ENCODE data around the gene LRRC75A.

The LRRC75A gene

GRCh38 chr17:16496820-16497489 is 5.0 kb upstream of the LRRC75A start:
- no peaks in the 10 kb centered on the region for H3K9me3 ChIP-seq
- intact Hi-C loops (cut with DNase I; ENCODE audit: low total_unique reads), result no loop called here
- no peak overlapping the region for H3K4me3 ChIP-seq
- H3K4me1 ChIP-seq, result peaks cover 0 to 3% (median 1%) of the 10 kb centered on the region in 4 donors
- H3K27me3 ChIP-seq, result no peaks in the 10 kb centered on the region
- no peaks in the 10 kb centered on the region for H3K36me3 ChIP-seq
- TF ChIP-seq CTCF (IDR thresholded peaks at IDR 0.05), result no peak
- H3K27ac ChIP-seq, result no peak overlapping the region
- DNase-seq, result no peak

GRCh38 chr17:16495980-16496819 is 4.2 kb upstream of the LRRC75A start:
- H3K4me1 ChIP-seq, result peaks cover 0 to 8% (median 6%) of the 10 kb centered on the region in 4 donors
- H3K36me3 ChIP-seq, result no peaks in the 10 kb centered on the region
- DNase-seq, result no peak
- TF ChIP-seq CTCF (IDR thresholded peaks at IDR 0.05), result no peak
- H3K27me3 ChIP-seq, result no peaks in the 10 kb centered on the region
- no peaks in the 10 kb centered on the region for H3K9me3 ChIP-seq
- H3K4me3 ChIP-seq, result no peak overlapping the region
- H3K27ac ChIP-seq, result no peak overlapping the region
- intact Hi-C loops (cut with DNase I; ENCODE audit: low total_unique reads), result no loop called here

- DNase-seq, result no peak
- peaks cover 0 to 14% (median 9%) of the 10 kb centered on the region in 4 donors for H3K4me1 ChIP-seq
- intact Hi-C loops (cut with DNase I; ENCODE audit: low total_unique reads), result no loop called here
- H3K4me3 ChIP-seq, result no peak overlapping the region
- H3K27ac ChIP-seq, result no peak overlapping the region
- no peaks in the 10 kb centered on the region for H3K27me3 ChIP-seq
- TF ChIP-seq CTCF (IDR thresholded peaks at IDR 0.05), result no peak
- H3K9me3 ChIP-seq, result no peaks in the 10 kb centered on the region
- no peaks in the 10 kb centered on the region for H3K36me3 ChIP-seq
Observed at GRCh38 chr17:16495561-16495960, 3.6 kb upstream of the LRRC75A start.

GRCh38 chr17:16494059-16494458 is 2.1 kb upstream of the LRRC75A start:
- no peak for DNase-seq
- no peak for TF ChIP-seq CTCF (IDR thresholded peaks at IDR 0.05)
- Histone ChIP-seq H3K4me1 (peaks cover 0 to 14% (median 9%) of the 10 kb centered on the region in 4 donors), H3K27me3 (no peaks in the 10 kb centered on the region), H3K9me3 (no peaks in the 10 kb centered on the region), H3K36me3 (no peaks in the 10 kb centered on the region), H3K27ac (no peak overlapping the region), H3K4me3 (no peak overlapping the region)
- intact Hi-C loops (cut with DNase I; ENCODE audit: low total_unique reads), result no loop called here

- no peak for TF ChIP-seq CTCF (IDR thresholded peaks at IDR 0.05)
- H3K4me3 ChIP-seq, result no peak overlapping the region
- no peak overlapping the region for H3K27ac ChIP-seq
- H3K4me1 ChIP-seq, result peaks cover 0 to 14% (median 9%) of the 10 kb centered on the region in 4 donors
- intact Hi-C loops (cut with DNase I; ENCODE audit: low total_unique reads), result no loop called here
- no peaks in the 10 kb centered on the region for H3K27me3 ChIP-seq
- no peak for DNase-seq
- no peaks in the 10 kb centered on the region for H3K9me3 ChIP-seq
- H3K36me3 ChIP-seq, result no peaks in the 10 kb centered on the region
Observed at GRCh38 chr17:16493531-16494046, 1.6 kb upstream of the LRRC75A start.

All from tibial artery (tissue), 4 donors.